HepG2 (cell line): Measurements from ENCODE around the gene NUP93. TPM values are rescaled to one million over a fixed set of nuclear protein-coding genes. Genes with fewer than 3 reads are reported as not detected.

Experiments
- ATAC-seq: fragments of 200-7000 bp; cut with Tn5 transposase; 3 replicates; pipeline ENCODE4 v1.9.1; 2020; ENCODE audit warnings: mild to moderate bottlenecking, moderate library complexity
- BruUV-seq: library from RNA; stranded (reverse); fragments of 400-500 nt; replicated peaks from 2 replicates; lab custom pipeline; 2021; lab: Mats Ljungman, UMichigan
- CTCF ChIA-PET: fragments of 300-600 bp; formaldehyde crosslinking; extraction: SDS; loops from one replicate; lab custom pipeline; 2021; ENCODE audit warnings: low total read pairs, inconsistent platforms, low intra/inter-chr PET ratio; lab: Yijun Ruan, JAX
- POLR2A ChIA-PET: fragments of 350-600 bp; sonication (Branson Sonifier 250); formaldehyde crosslinking; loops from one replicate; lab custom pipeline; 2020; ENCODE audit warnings: antibody characterized with exemption, inconsistent platforms; lab: Yijun Ruan, JAX
- DNase-seq: peaks from one replicate; pipeline ENCODE4 v3.0.0-alpha.2; 2015; ENCODE audit warnings: low spot score
- FAIRE-seq: peaks from 3 replicates; lab custom pipeline; 2011; peaks lifted over from hg19 to GRCh38; lab: Jason Lieb, UNC
- H2AFZ ChIP-seq: one replicate; pipeline ENCODE4 v1.6.1; 2011; ENCODE audit warnings: low read length, inconsistent platforms
- H3K27ac ChIP-seq: fragments of 300-600 bp; 3 replicates; pipeline ENCODE4 v1.8.0; 2011; ENCODE audit warnings: mixed run types, mild to moderate bottlenecking, mixed read lengths, low read length, inconsistent platforms; ENCODE audit not compliant: insufficient read depth; ENCODE audit errors: extremely low read length
- H3K27me3 ChIP-seq, 2 experiments: fragments of 200-600 bp in 1 of 2; 2 replicates in 1 of 2; 3 replicates in 1 of 2; pipeline versions ENCODE4 v1.6.0 to v1.8.0; 2011; ENCODE audit warnings: low read length in 2 of 2, mild to moderate bottlenecking in 2 of 2, moderate library complexity in 2 of 2, inconsistent platforms in 1 of 2; ENCODE audit not compliant: insufficient read depth in 2 of 2, control insufficient read depth in 1 of 2
- H3K36me3 ChIP-seq, 2 experiments: fragments of 200-600 bp in 1 of 2; replicated peaks in 1 of 2; 2 replicates in 1 of 2; 3 replicates in 1 of 2; pipeline versions ENCODE4 v1.5.1 to v1.8.0; 2011; ENCODE audit warnings: low read length in 2 of 2, inconsistent platforms in 1 of 2; ENCODE audit not compliant: insufficient read depth in 2 of 2, control insufficient read depth in 1 of 2
- H3K4me1 ChIP-seq: 2 replicates; pipeline ENCODE4 v1.5.1; 2012; ENCODE audit warnings: low read length, inconsistent platforms; ENCODE audit not compliant: insufficient read depth
- H3K4me2 ChIP-seq: 2 replicates; pipeline ENCODE4 v1.6.0; 2011; ENCODE audit warnings: low read depth, low read length, inconsistent platforms
- H3K4me3 ChIP-seq, 3 experiments: fragments of 200-600 bp in 1 of 3; sonication (generic), shearing (Covaris generic) in 1 of 3; replicated peaks in 1 of 3; 2 replicates each; pipeline ENCODE4 v1.5.1; 2011 to 2016; ENCODE audit warnings: low read length in 3 of 3, inconsistent platforms in 2 of 3, low read depth in 2 of 3, mild to moderate bottlenecking in 2 of 3, control low read depth in 1 of 3, mixed read lengths in 1 of 3; ENCODE audit not compliant: insufficient read depth in 1 of 3
- H3K79me2 ChIP-seq: one replicate; pipeline ENCODE4 v1.6.1; 2011; ENCODE audit warnings: low read length, inconsistent platforms; ENCODE audit not compliant: insufficient read depth
- H3K9ac ChIP-seq: 2 replicates; pipeline ENCODE4 v1.6.0; 2011; ENCODE audit warnings: mild to moderate bottlenecking, low read depth, low read length, inconsistent platforms; ENCODE audit not compliant: insufficient read depth
- H3K9me3 ChIP-seq: 2 replicates; pipeline ENCODE4 v1.5.1; 2012; ENCODE audit warnings: mild to moderate bottlenecking, low read length
- H4K20me1 ChIP-seq: 2 replicates; pipeline ENCODE4 v1.6.0; 2011; ENCODE audit warnings: inconsistent platforms, mild to moderate bottlenecking, low read length, moderate library complexity; ENCODE audit not compliant: insufficient read depth
- FOSL1 ChIP-seq: sonication (generic); formaldehyde crosslinking; IDR thresholded peaks from 2 replicates; pipeline ENCODE4 v1.9.0; 2021; ENCODE audit warnings: missing genetic modification reagents, borderline replicate concordance
- FOXO1 ChIP-seq: sonication (generic); formaldehyde crosslinking; IDR thresholded peaks from 2 replicates; pipeline ENCODE4 v1.4.0; 2020; ENCODE audit warnings: missing genetic modification reagents
- HBP1 ChIP-seq: IDR thresholded peaks from 2 replicates; pipeline ENCODE4 v1.6.1; 2016; ENCODE audit warnings: low read depth, control low read depth
- MED13 ChIP-seq: sonication (generic); formaldehyde crosslinking; IDR thresholded peaks from 2 replicates; pipeline ENCODE4 v1.5.0; 2020; ENCODE audit warnings: missing genetic modification reagents
- MTA3 ChIP-seq: sonication (generic); formaldehyde crosslinking; IDR thresholded peaks from 2 replicates; pipeline ENCODE4 v1.4.0; 2020; ENCODE audit warnings: missing genetic modification reagents
- MXI1 ChIP-seq: IDR thresholded peaks from 3 replicates; pipeline ENCODE4 v1.6.1; 2012; ENCODE audit warnings: low read depth, low read length, inconsistent platforms, borderline replicate concordance
- MZF1 ChIP-seq: sonication (generic); formaldehyde crosslinking; IDR thresholded peaks from 2 replicates; pipeline ENCODE4 v1.8.1; 2023; ENCODE audit warnings: mild to moderate bottlenecking, missing genetic modification reagents, borderline replicate concordance
- PCBP2 ChIP-seq: fragments of 200-400 bp; formaldehyde crosslinking; optimal IDR thresholded peaks from 2 replicates; pipeline ENCODE3; 2018; ENCODE audit warnings: low read length, low read depth; ENCODE audit not compliant: poor library complexity, severe bottlenecking
- SMARCE1 ChIP-seq: fragments of 450-650 bp; IDR thresholded peaks from 2 replicates; pipeline ENCODE4 v1.6.1; 2017; ENCODE audit warnings: borderline replicate concordance
- ZMAT3 ChIP-seq: sonication (generic); formaldehyde crosslinking; conservative IDR thresholded peaks from 2 replicates; pipeline ENCODE4 v1.7.0; 2021; ENCODE audit warnings: missing genetic modification reagents
- ZNF207 ChIP-seq: fragments of 450-650 bp; IDR thresholded peaks from 2 replicates; pipeline ENCODE4 v1.6.1; 2016; ENCODE audit warnings: antibody characterized with exemption, borderline replicate concordance
- ZNF607 ChIP-seq: sonication (generic); formaldehyde crosslinking; IDR thresholded peaks from 2 replicates; pipeline ENCODE4 v1.5.1; 2020; ENCODE audit warnings: missing genetic modification reagents, mild to moderate bottlenecking, borderline replicate concordance
- WGBS: methylation state at CpG from one replicate; pipeline ENCODE4 v1.1.6; 2017; ENCODE audit warnings: low lambda C conversion rate; 5-methylcytosine and 5-hydroxymethylcytosine counted together
- in situ Hi-C: cut with HindIII; loops from 2 replicates; pipeline ENCODE4 v1.10.0; 2017; ENCODE audit warnings: low pct_unique_long_range_greater_than_20kb; ENCODE audit not compliant: extremely low pct_ligation_motif_present
- intact Hi-C: fragments of 100-400 bp; cut with micrococcal nuclease; formaldehyde crosslinking; loops from one replicate; pipeline ENCODE4 v1.10.0; 2022; ENCODE audit not compliant: unreplicated experiment
- polyA plus RNA-seq, 8 experiments: library from polyadenylated mRNA; depleted of rRNA in 3 of 8; stranded (reverse) in 7 of 8; unstranded in 1 of 8; fragments of >200 nt; fragmentation: Illumina TruSeq in 4 of 8; extraction: Trizol in 4 of 8; gene quantifications; 2 replicates each; pipeline versions ENCODE4 v1.2.1 to v1.2.3, GENCODE V29; 2011 to 2016; ENCODE audit warnings: low read depth in 4 of 8, missing spikeins in 1 of 8, mixed read lengths in 1 of 8; ENCODE audit not compliant: insufficient read depth in 1 of 8
- total RNA-seq, 5 experiments: library from RNA; depleted of rRNA; stranded (reverse); fragments of >200 nt; fragmentation: Illumina TruSeq; extraction: Trizol; gene quantifications; 2 replicates each; pipeline ENCODE4 v1.2.3, GENCODE V29; 2016; ENCODE audit warnings: low read depth in 1 of 5

Gene NUP93
- total and polyA plus RNA-seq, 2 of the 13 experiments (the other 11 are each of a cell fraction or from before 2014, with no cell fraction given) = 58.5 to 140 TPM

GRCh38 chr16:56879276-56879675 is 149.3 kb downstream of the NUP93 start:
- DNase-seq (no peak), ATAC-seq (no peak; the same call in 2 of the 3 replicates), FAIRE-seq (no peak)
- CTCF ChIA-PET = no interaction called here
- H3K27ac ChIP-seq = no peak overlapping the region
- in situ Hi-C loops = no loop called here
- no peak overlapping the region for H3K4me2 ChIP-seq
- no TSS peak for BruUV-seq
- H3K4me1 ChIP-seq = no peaks in the 10 kb centered on the region
- 49% methylated on average over 5 of the region's 9 CpGs for WGBS
- intact Hi-C loops = no loop called here
- no peaks in the 10 kb centered on the region; a peak in 1 of 5 replicates for H3K27me3 ChIP-seq
- no peak overlapping the region for H2AFZ ChIP-seq
- H3K4me3 ChIP-seq = no peak overlapping the region
- no peaks in the 10 kb centered on the region for H4K20me1 ChIP-seq
- no peaks in the 10 kb centered on the region for H3K9me3 ChIP-seq
- no peaks in the 10 kb centered on the region for H3K79me2 ChIP-seq
- TF ChIP-seq MTA3 (CRISPR knock-in tag) = no peak
- TF ChIP-seq FOSL1 (CRISPR knock-in tag) = no peak
- TF ChIP-seq FOXO1 (CRISPR knock-in tag) = no peak
- TF ChIP-seq, all 625 proteins: peak for 0
- Histone ChIP-seq H3K36me3 (no peaks in the 10 kb centered on the region), H3K9ac (no peak overlapping the region)
- POLR2A ChIA-PET = interaction anchor here (1.9 kb wide), 1 partner anchor 53 kb away, joined by 5 read pairs; the partner anchor contains the start of gene HERPUD1

DNA sequence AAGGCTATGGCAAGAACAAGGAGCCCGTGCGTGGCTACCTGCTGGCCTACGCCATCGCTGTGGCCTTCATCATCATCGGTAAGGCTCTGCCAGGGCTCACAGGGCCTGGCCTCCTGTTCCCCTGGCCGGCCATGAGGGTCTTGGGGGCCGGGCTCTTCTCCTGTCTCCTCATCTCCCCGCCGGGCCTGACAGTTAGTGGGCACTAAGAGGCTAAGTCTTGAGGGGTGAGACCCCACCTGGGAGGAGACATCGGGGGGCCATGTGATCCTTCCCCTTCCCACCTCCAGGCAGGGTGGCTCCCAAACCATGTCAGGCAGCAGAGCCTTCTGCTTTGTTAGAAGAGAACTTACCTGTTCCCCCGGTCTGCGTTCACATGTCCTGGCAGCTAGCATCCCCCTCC is 150.2 kb downstream of the NUP93 start:
- Histone ChIP-seq H3K4me2 (no peak overlapping the region), H3K9me3 (no peaks in the 10 kb centered on the region), H3K9ac (no peak overlapping the region), H3K27ac (no peak overlapping the region), H3K27me3 (no peaks in the 10 kb centered on the region; a peak in 1 of 5 replicates), H3K79me2 (no peaks in the 10 kb centered on the region), H3K4me3 (no peak overlapping the region), H2AFZ (no peak overlapping the region), H3K4me1 (no peaks in the 10 kb centered on the region), H3K36me3 (no peaks in the 10 kb centered on the region), H4K20me1 (no peaks in the 10 kb centered on the region)
- TF ChIP-seq HBP1 (CRISPR knock-in tag) = no peak
- TF ChIP-seq SMARCE1 = no peak
- no peak for TF ChIP-seq ZNF607 (CRISPR knock-in tag)
- TF ChIP-seq MED13 (CRISPR knock-in tag) = no peak
- no peak for TF ChIP-seq MXI1
- TF ChIP-seq ZMAT3 (CRISPR knock-in tag) = no peak
- no peak for TF ChIP-seq PCBP2
- TF ChIP-seq MZF1 (CRISPR knock-in tag) = no peak
- TF ChIP-seq ZNF207 = no peak
- CTCF ChIA-PET = no interaction called here
- BruUV-seq = no TSS peak
- POLR2A ChIA-PET = interaction anchor here (1.9 kb wide), 1 partner anchor 52 kb away, joined by 5 read pairs; the partner anchor contains the start of gene HERPUD1
- intact Hi-C loops (no loop called here), in situ Hi-C loops (no loop called here)
- no peak for FAIRE-seq
- 84% methylated on average over 5 of the region's 12 CpGs for WGBS
- no peak; the same call in 2 of the 3 replicates for ATAC-seq
- no peak for DNase-seq
